ENCODE measurements around the gene CELSR1.

CELSR1 gene

DNA sequence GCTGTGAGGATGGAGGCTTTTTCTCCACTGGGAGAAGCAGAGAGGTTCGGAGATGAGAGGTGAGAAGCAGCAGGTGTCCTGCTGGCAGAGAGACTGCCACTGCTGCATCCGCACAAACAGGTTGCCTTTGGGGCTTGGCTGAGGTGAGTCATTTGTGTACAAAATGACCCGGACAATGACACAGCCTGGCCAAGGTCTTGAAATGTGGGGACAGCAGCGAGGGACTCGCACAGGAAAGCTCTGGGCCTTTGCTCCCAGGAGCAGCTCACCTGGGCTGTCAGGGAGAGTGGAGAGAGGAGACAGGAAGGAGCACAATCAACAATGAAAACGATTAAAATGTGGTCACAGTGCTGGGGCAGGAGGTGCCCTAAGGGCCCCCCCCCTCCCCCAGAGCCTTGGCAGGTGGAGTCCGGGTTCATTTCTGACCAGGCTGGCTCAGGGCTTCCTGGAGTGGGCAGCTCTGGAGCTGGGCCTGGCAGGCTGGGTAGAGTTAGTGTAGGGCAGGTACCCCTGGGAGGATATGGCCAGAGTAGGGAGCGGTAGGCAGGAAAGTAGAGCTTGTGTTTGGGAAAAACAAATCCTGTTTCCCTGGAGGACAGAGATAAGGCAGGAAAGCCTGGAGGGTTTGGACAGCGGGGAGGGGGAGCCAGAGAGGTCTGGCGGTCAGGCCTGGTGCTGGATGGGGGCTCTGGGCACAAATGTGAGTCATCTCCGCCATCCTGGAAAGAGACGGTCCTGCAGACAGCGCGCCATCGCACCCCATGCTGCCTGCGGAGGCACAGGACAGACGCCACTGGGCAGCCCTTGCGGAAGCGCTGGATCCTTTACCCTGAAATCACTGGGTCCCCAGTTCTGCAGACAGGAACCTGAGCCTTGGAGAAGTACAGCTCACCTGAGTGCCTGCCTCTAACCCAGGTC lies 37.8 kb upstream of the CELSR1 start:
- no peak overlapping the region for H3K4me3 ChIP-seq (ENCODE audit: low read depth, low read length)

DNA sequence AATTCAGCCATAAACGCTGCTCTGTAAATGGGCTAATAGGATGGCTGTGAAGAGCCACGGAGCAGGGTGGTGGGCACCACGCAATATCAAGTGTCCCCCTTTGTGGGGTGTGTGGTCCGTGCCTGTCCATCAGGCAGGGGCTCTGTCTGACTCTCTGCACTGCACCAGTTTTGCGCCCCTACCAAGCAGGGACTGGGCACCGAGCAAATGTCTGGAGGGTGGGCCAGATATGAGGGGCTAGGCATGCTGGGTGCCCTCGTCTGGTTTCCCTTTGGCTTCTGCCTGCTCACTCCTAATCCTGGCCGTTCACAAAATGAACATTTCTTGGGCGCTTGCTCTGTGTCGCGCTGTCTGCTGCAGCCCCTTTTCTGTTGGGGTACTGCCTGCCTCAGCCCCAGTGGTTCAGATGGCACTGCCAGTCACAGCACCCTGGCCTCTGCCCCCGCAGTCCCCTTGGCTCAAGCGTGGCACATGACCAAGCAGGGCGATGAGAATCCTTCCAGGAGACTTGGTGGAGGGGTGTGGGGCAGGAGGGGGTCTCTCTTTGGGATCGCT lies 37.1 kb upstream of the CELSR1 start:
- H3K4me3 ChIP-seq (ENCODE audit: low read depth, low read length) = no peak overlapping the region

DNA sequence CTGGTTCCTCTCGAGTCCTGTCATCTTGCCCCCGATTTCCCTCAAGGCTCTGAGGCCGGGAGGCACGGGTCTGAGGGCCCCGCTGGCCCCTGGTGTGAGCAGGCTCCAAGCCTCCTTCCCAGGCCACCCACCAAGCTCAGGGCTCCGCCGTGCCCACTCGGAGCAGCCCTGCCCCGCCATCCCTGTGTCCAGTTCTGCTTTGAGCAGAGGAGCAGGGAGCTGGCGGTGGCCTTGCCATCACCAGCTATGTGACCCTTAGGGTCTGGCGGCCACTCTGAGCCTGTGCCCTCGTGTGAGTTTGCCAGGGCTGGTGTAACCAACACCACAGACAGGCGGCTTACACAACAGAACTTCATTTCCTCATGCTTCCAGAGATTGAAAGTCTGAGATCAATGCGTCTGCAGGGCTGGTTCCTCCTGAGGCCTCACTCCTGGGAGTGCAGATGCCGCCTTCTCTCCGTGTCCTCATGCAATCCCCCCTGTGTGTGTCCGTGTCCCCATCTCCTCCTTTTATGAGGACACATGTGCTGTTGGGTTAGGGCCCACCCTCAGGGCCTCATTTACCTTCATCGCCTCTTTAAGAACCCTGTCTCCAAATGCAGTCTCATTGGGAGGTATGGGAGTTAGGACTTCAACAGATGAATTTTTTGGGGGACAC lies 36.5 kb upstream of the CELSR1 start:
- no peak overlapping the region for H3K4me3 ChIP-seq (ENCODE audit: low read depth, low read length)

DNA sequence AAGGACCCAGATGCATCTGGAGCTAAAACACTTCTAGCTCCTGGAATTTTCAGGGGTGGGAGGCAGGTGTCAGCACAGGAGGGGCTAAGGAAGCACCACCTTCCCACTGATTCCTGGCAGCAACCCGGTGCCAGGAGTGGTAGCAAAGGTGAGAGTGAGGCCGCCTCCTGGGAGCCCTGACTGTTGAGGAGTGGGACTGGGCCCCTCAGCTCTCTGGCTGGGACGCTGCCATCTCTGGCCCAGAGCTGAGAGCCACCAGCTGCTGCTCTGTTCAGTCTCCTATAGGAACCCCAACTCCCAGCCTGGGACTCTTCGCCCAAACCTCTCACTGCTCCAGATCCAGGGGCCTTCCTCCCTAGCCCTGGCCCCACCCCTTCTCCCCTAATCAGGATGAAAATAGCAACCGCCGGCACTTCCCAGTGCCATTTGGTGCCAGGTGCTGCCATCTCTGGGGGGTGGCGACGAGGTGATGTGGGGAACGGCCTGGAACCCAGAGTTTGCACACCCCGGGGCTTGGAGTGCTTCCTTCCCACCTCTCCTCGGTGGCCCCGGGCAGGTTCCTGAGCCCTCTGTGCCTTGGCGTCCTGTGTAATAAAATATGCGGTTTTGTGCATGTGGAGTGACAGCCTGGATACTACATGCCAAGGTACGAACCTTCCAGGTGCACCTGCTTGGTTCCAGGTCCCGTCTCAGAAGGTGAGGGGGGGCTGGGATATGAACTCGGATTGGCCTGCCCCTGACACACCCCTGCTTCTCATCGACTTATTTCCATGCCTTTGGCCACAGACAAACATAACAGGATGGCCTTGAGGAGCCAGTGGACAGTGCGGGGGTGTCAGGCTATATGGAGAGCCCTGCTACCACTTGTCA lies 35.7 kb upstream of the CELSR1 start:
- no peak overlapping the region for H3K4me3 ChIP-seq (ENCODE audit: low read depth, low read length)

DNA sequence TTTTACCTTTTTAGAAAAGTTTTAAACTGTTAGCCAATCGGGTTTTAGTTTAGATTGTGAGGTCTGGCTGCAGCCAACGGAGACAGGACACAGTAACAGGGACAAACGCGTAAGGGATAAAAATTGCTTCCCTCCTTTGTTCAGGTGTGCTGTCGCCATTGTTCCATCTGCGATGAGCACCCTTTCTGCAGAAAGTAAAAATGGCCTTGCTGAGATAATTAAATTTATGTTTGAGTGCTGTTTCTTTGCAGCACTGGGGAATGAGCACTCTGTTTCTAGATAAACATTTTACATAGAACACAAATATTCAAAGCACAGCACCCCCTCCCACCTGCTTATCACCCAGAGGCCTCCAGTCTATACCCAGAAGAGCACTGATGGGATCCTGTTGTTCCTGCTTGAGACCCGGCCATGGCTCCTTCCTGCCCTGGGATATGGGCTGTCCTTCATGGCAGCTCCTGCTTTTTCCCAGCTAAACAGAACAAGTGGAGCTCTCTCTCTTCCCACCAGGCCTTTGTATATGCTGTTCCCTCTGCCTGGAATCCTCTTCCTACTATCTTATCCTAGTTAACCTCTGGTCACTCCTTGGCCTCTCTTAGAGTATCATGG lies 34.3 kb upstream of the CELSR1 start:
- no peak overlapping the region for H3K4me3 ChIP-seq (ENCODE audit: low read depth, low read length)

DNA sequence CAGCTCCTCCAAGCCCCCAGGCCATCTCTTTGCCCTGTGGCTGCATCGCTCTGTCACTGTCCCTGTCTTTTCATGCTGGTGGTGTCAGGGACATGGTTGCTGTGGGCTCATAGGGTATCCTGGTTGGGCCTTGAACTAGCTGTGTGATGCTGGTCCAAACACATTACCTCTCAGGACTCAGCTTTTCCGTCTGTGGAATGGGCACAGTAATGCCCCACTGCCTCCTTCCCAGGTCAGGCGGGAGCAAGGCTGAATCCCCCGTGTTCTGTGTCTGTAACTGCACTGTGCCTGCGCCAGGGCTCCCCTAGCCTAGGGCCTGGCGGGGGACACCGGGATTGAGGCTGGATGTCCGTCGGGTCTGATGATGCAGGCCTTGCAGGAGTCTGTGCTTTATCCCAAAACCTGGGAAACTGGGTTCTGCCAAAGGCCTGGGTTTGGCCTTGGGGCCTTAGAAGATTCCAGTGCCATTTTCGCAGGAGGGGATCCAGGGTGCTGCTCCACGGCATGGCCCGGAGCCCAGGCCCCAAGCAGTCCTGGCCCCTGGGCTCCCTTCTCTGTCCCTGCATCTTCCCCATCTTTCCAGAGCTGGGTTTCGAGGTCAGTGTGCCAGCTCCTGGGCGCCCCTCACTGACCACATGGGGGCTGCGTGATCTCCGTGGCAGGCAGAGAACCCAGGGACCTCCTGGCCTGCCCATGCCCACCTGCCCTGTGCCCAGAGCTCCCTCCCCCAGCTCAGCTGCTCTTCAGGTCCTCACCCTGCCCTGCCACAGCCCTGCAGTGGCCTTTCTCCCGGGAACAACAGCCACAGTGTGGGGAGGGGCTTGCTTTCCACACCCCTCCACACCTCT lies 32.7 kb upstream of the CELSR1 start:
- H3K4me3 ChIP-seq (ENCODE audit: low read depth, low read length) = no peak overlapping the region

DNA sequence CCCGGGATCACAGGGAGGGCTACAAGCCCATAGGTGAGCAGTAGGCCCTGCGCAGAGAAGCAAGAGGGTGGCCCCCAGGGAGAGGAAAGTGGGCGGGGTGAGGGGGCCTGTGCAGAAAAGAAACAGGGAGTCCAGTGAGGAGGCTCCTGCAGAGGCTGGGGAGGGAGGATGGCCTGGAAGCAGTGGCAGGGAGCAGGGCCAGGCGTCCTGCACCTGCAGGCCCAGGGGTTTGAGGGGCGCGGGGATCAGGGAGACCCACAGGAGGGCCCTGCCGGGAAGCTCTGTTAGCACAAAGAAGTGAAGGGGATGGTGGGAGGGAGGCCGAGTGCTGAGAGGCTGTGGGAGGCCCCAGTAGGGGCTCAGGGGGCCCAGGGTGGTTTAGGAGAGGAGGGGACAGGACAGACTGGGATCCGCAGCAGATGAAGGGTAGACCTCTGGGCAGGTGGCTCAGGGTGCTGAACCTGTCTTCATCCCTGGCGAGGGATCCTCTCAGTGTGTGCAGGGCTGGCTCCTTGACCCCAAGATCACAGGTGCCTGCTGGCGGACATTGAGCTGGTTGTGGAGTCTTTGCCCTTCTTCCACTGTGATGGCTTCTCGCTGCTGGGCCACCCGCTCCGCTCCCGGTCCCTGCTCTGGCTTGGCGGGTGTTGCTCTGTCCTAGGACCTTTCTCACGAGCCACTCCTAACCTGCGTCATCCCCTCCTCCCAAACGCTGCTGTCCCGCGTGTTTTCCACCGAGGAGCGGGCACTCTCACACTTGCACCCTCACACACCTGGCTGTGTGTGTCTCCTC lies 31.8 kb upstream of the CELSR1 start:
- no peak overlapping the region for H3K4me3 ChIP-seq (ENCODE audit: low read depth, low read length)

DNA sequence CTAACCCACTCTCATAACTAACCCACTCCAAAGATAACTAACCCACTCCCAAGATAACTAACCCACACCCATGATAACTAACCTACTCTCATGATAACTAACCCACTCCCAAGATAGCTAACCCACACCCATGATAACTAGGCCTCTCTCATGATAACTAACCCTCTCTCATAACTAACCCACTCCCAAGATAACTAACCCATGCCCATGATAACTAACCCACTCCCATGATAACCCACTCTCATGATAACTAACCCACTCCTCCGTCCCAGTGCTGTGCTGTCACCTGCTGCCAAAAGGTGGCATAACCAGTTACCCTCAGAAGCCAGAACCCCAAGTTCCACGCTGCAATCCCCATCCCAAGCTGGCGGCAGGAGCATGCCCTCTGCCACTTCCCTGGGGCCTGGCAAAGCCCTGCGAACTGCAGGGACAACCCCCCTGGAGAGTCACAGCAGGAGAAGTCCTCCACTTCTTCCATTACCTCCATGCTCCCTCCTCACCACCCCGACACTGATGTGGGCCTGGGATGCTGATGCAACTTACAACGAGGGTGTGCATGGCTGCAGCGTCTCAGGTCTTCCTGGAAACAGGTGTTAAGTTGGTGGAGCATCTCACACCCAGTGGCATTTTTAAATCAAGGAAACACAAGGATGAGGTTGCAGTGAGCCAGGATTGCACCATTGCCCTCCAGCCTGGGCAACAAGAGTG lies 30.8 kb upstream of the CELSR1 start:
- H3K4me3 ChIP-seq (ENCODE audit: low read depth, low read length) = no peak overlapping the region

DNA sequence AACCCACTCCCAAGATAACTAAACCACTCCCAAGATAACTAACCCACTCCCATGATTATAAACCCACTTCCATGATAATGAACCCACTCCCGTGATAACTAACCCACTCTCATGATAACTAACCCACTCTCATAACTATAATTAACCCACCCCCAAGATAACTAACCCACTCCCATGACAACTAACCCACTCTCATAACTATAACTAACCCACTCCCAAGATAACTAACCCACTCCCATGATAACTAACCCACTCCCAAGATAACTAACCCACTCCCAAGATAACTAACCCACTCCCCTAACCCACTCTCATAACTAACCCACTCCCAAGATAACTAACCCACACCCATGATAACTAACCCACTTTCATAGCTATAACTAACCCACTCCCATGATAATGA lies 30.1 kb upstream of the CELSR1 start:
- H3K4me3 ChIP-seq (ENCODE audit: low read depth, low read length) = no peak overlapping the region

DNA sequence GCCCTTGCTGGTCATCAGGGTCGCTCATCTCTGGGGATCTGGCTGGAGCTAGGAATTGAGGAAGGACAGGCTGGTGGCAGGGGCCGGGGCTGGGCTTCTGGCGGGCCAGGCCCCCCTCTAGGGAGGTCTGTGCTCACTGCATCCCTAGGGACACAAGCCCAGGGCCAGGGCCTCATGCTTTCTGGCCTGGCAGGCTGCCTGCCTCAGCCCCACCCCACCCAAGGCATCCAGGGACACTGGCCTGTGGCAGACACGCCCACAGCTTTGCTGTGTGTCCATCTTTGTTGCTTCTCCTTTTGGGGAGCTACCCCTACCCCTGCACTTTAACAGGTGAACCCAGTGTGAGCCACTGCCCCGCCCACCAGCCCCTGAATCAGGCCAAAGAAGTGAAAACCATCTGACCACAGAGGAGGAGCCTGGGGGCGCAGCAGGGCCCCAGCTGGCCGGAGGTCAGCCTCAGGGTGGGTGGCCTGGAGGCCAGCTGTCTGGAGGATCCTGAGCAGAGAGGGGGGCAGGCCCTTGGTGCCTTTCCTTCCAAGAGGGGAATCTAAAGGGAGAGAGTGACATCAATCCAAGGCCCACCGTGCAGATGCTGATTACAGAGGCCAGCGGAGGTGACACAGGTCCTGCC lies 26.8 kb upstream of the CELSR1 start:
- H3K4me3 ChIP-seq (ENCODE audit: low read depth, low read length) = no peak overlapping the region

DNA sequence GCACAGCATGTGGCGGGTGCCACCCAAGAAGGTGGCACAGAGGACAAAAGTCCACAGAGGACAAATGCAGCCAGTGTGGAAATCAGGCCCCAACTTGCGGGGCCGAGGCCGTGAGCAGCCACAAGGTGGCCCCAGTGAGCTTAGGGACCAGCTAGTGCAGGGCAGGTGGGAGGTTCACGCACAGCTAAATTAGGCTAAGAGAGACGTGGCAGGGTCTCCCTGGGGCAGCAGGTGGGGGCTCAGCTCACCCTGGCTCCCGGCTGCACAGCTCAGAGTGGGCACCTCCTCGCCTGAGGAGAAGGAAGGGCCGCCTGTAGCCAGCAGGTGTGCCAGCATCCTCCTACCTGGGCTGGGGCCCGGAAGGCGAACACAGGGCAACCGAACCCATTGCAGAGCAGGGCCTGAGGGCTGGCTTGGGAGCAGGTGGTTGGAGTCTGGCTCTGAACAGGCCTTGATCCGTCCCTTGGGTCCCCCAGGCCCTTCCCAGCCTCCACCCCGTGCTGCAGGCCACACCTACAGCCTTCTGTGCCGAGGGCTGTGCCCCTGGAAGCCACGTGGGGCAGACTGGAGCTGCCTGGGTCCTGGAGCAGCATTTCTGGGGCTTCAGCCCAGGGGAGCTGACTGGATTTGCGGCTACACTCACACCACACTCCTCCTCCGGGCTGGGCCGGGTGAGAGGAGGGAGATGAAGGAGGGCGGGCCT lies 26.1 kb upstream of the CELSR1 start:
- no peak overlapping the region for H3K4me3 ChIP-seq (ENCODE audit: low read depth, low read length)

DNA sequence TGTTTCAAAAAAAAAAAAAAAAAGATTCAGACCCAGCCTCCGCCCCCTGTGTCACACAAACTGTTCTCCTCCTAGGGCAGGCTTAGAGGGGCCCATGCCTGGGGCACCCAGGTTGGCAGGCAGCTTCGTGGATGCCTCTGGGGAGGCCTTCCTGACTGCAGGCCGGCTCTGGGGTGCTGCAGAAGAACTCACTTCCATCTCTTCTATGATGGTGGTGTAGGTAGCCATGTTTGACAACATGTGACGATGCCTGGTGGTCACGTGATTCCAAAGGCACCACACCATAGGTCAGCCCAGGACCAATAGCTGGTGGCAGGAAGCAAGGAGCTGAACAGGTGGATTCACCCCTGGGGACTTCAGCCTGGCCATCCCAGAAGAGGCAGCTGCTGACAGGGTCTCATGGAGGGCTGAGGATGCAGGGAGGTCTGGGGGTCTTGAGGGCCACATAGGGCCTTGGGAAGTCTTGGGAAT lies 24.1 kb upstream of the CELSR1 start:
- no peak overlapping the region for H3K4me3 ChIP-seq (ENCODE audit: low read depth, low read length)

DNA sequence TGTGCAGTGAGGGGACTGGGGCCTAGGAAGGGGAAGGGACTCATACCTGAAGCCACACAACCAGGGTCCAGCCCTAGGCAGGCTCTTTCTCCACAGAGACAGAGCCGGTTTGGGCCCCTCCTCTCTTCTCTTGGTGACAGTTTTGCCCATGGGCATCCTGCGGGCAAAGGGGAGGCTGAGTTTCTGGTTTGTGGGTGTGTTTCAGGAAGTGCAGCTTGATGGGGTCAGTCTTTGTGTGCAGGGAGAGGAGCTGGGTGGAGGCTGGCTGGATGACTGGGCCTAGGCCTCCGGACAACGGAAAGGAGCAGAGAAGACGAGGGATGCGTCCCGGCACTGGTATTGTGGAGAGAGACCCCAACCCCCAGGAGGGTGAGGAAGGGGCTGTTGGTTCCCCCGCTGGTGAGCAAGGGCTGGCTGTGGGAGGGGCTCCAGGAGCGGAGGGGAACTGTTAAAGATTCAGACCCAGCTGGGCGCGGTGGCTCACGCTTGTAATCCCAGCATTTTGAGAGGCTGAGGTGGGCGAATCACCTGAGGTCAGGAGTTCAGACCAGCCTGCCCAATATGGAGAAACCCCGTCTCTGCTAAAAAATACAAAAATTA lies 23.4 kb upstream of the CELSR1 start:
- H3K4me3 ChIP-seq (ENCODE audit: low read depth, low read length) = no peak overlapping the region

DNA sequence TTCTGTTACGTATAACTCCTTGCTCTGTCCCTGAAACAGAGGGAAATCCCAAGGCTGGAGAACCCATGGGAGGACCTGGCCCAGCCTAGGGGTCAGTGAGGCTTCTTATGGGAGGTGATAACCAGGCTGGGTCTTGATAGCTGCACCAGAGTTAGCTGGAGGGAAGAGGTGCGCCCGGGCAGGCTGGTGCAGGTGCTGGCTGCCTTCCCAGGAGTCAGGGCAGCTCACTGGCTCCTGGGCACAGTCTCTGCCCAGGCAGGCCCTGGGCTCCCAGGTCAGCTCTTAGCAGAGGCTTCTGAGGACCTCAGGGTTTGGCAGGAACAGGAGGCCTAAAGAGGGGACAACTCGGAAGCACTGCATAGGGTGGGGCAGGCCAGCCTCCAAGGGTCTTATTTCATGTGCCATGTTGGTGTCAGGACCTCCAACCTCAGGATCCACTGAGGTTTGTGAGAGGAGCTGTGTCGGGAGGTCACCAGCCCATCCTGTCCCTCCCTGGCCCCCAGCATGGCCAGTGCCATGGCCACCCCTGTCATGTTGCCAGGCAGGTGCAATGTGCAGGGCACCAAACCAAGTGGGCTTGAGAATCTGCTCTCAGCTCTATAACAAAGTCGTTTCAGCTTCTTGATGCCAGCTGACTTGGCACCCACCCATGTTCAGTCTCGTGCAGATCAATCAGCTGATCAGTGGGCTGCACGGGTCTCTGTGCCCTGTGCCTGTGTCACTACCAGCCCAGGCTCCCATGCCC lies 20.5 kb upstream of the CELSR1 start:
- no peak overlapping the region for H3K4me3 ChIP-seq (ENCODE audit: low read depth, low read length)

DNA sequence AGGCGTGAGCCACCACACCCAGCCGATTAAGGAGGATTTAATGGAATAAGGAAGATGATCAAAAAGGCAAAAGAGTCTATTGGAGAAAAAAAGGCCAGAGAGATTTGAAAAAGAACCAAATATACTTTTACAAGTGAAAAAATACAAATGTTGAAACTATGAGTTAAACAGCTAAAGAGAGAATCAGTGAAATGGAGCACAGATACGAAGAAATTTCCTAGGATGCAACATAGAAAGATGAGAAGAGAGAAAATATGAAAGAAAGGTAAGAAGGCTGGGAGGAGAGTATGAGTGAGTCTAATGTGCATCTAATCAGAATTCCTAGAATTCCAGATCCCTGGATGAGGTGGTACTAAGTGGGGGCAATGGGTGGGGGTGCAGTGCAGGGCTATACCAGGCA lies 19.4 kb upstream of the CELSR1 start:
- H3K4me3 ChIP-seq (ENCODE audit: low read depth, low read length) = no peak overlapping the region

DNA sequence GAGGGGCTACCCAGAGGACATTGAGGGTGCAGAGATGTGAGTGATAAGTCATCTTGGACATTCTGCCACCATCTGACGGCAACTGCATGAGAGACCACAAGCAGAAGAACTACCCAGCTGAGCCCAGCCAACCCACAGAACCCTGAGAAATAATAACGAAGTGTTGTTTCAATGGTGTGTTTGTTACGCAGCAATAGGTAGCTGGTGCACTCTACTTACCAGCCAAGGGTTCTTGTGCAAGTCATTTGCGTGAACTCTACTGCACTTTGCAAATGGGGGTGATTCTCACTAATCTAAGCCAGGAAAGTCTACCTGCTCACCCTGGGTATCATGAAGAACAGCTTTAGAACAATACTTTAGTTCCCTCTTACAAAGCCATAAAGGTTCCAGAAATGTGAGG lies 15.8 kb upstream of the CELSR1 start:
- H3K4me3 ChIP-seq (ENCODE audit: low read depth, low read length) = no peak overlapping the region

Data from iPS-11a (cell line).